Heart right ventricle (tissue), 16 donors: Measurements from ENCODE around the gene ITGAD. TPM values are rescaled to one million over a fixed set of nuclear protein-coding genes. Genes with fewer than 3 reads are reported as not detected.

Experiments used
- ATAC-seq, 8 donors: fragments of 200-7000 bp; cut with Tn5 transposase; one replicate each; pipeline ENCODE4 v1.9.1; 2020; ENCODE audit warnings: mild to moderate bottlenecking in 8 of 8, moderate library complexity in 8 of 8, moderate number of reproducible peaks in 1 of 8
- DNase-seq, 2 donors: peaks; one replicate each; pipeline ENCODE4 v3.0.0-alpha.2; 2020
- H3K27ac ChIP-seq, 10 donors: fragments of 200-600 bp; sonication (generic) in 2 of 10; one replicate each; pipeline versions ENCODE4 v1.5.0 to v1.8.0; 2020 to 2022; ENCODE audit warnings: mild to moderate bottlenecking in 3 of 10
- H3K27me3 ChIP-seq, 7 donors: fragments of 200-600 bp; one replicate each; pipeline ENCODE4 v1.8.0; 2021 to 2022; ENCODE audit warnings: mild to moderate bottlenecking in 2 of 7
- H3K36me3 ChIP-seq, 9 donors: fragments of 200-600 bp; sonication (generic) in 1 of 9; one replicate each; pipeline versions ENCODE4 v1.5.0 to v1.8.0; 2020 to 2022; ENCODE audit warnings: mild to moderate bottlenecking in 2 of 9
- H3K4me1 ChIP-seq, 9 donors: fragments of 200-600 bp; sonication (generic) in 1 of 9; one replicate each; pipeline versions ENCODE4 v1.5.0 to v1.8.0; 2020 to 2022; ENCODE audit warnings: mild to moderate bottlenecking in 4 of 9
- H3K4me3 ChIP-seq, 10 donors: fragments of 200-600 bp; sonication (generic) in 2 of 10; one replicate each; pipeline versions ENCODE4 v1.5.0 to v1.8.0; 2020 to 2022; ENCODE audit warnings: mild to moderate bottlenecking in 7 of 10, moderate library complexity in 2 of 10
- H3K9me3 ChIP-seq, 11 donors: fragments of 200-600 bp in 10 of 11; sonication (generic) in 2 of 11; one replicate each; pipeline versions ENCODE4 v1.5.0 to v1.8.0; 2013 to 2022; ENCODE audit warnings: mild to moderate bottlenecking in 2 of 11, control low read depth in 1 of 11, moderate library complexity in 1 of 11
- WGBS, 2 donors: extraction: QIAGEN DNeasy Blood & Tissue Kit; methylation state at CpG; one replicate each; pipeline ENCODE4 v1.1.7; 2013; ENCODE audit warnings: inconsistent platforms in 1 of 2; 5-methylcytosine and 5-hydroxymethylcytosine counted together
- intact Hi-C, 10 donors: fragments of 100-400 bp; cut with DNase I; formaldehyde crosslinking; loops; one replicate each; pipeline versions ENCODE4 v1.11.1 to v1.14.2; 2022
- polyA plus RNA-seq, 2 donors: library from polyadenylated mRNA; stranded (reverse); fragments of 200-250 nt; gene quantifications; one replicate each; pipeline ENCODE4 v1.2.3, GENCODE V29; 2013
- total RNA-seq, 10 donors: library from RNA; stranded (reverse); fragmentation: NEBNext Ultra II Directional in 3 of 10; extraction: Animal tissue kit (Norgen Biotek cat#: 25700) in 3 of 10; gene quantifications; one replicate each; pipeline versions ENCODE4 v1.2.1 to v1.2.4, GENCODE V29; 2021 to 2023
- TF ChIP-seq, protein P1 (sequence below), 9 donors: fragments of 200-600 bp; sonication (generic) in 2 of 9; IDR thresholded peaks; one replicate each; pipeline versions ENCODE4 v1.5.0 to v1.8.0; 2021 to 2022; ENCODE audit warnings: antibody characterized with exemption in 9 of 9, mild to moderate bottlenecking in 5 of 9, moderate library complexity in 1 of 9
- donor health status: Arrhythmogenic right ventricular cardiomyopathy.
- donor health status: ischemic (EF 13 %, LVEDD 7.1; RV severe dilation, severe dysfunction).
- donor health status: healthy with polysubstance abuse.
- donor health status: DM: no; HTN: yes; CAD: no.
- donor health status: DM: no; HTN: no; CAD: no.
- donor health status: ischemic (EF 25% LVEDD 6.9; RV normal size, moderate dysfunction).
- donor health status: ischemic (EF 25% LVEDD 5.7; RV mildly dilated, moderate dysfunction).
- donor health status: healthy.
- donor health status: DM: yes; HTN: yes; CAD: no.
- donor health status: Ischemic cardiomyopathy.
- donor health status: ischemic (EF 35%, LVEDD 5.7; RV mildly dilated, moderate dysfunction).
- donor health status: nonischemic (EF 11% LVEDD 7.7; RV severe dilation, severe dysfunction).
- donor health status: DM: yes; HTN: yes; CAD: no.
- donor health status: PGD.
- donor health status: ischemic (EF 29% LVEDD 5.4; RV normal size, mild dysfunction).
- donor health status: nonischemic (EF 23%, LVEDD 6.1; RV moderate dilation, normal function).

The ITGAD gene
- total and polyA plus RNA-seq, 12 donors = 0.01 to 0.39 TPM; not detected in 10

- H3K27me3 ChIP-seq = no peaks in the 10 kb centered on the region
- ATAC-seq (no peak), DNase-seq (no peak)
- H3K4me3 ChIP-seq = peak overlapping the region in 8 of 10 donors; percentile 21 to 90 (median 75)
- H3K27ac ChIP-seq = peak overlapping the region in 8 of 10 donors; percentile 61 to 100 (median 99)
- TF ChIP-seq, protein P1, sequence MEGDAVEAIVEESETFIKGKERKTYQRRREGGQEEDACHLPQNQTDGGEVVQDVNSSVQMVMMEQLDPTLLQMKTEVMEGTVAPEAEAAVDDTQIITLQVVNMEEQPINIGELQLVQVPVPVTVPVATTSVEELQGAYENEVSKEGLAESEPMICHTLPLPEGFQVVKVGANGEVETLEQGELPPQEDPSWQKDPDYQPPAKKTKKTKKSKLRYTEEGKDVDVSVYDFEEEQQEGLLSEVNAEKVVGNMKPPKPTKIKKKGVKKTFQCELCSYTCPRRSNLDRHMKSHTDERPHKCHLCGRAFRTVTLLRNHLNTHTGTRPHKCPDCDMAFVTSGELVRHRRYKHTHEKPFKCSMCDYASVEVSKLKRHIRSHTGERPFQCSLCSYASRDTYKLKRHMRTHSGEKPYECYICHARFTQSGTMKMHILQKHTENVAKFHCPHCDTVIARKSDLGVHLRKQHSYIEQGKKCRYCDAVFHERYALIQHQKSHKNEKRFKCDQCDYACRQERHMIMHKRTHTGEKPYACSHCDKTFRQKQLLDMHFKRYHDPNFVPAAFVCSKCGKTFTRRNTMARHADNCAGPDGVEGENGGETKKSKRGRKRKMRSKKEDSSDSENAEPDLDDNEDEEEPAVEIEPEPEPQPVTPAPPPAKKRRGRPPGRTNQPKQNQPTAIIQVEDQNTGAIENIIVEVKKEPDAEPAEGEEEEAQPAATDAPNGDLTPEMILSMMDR (IDR thresholded peaks at IDR 0.05) = peak; percentile 21 to 70 (median 57)
- H3K36me3 ChIP-seq = peaks cover 0 to 42% (median 23%) of the 10 kb centered on the region in 9 donors
- H3K4me1 ChIP-seq = peaks cover 9 to 41% (median 37%) of the 10 kb centered on the region in 9 donors
- intact Hi-C loops = loop anchor here in 4 of 10 donors (1.0 to 10.0 kb wide), 3 partner anchors 42 to 414 kb away; partner anchors contain the start of genes ZNF267 (in 2 of the 4) and RUSF1 (in 1 of the 4)
- H3K9me3 ChIP-seq = no peaks in the 10 kb centered on the region
- whole genome bisulfite sequencing, 2 donors = 58 to 67% methylated on average over 8 of the region's 8 CpGs
These were observed 67.5 kb downstream of the ITGAD start for GRCh38 chr16:31460582-31461002.

GRCh38 chr16:31461201-31461920 is 68.2 kb downstream of the ITGAD start:
- no peak overlapping the region for H3K27ac ChIP-seq
- 90 to 93% methylated on average over 10 of the region's 10 CpGs for WGBS, 2 donors
- DNase-seq = no peak

DNA sequence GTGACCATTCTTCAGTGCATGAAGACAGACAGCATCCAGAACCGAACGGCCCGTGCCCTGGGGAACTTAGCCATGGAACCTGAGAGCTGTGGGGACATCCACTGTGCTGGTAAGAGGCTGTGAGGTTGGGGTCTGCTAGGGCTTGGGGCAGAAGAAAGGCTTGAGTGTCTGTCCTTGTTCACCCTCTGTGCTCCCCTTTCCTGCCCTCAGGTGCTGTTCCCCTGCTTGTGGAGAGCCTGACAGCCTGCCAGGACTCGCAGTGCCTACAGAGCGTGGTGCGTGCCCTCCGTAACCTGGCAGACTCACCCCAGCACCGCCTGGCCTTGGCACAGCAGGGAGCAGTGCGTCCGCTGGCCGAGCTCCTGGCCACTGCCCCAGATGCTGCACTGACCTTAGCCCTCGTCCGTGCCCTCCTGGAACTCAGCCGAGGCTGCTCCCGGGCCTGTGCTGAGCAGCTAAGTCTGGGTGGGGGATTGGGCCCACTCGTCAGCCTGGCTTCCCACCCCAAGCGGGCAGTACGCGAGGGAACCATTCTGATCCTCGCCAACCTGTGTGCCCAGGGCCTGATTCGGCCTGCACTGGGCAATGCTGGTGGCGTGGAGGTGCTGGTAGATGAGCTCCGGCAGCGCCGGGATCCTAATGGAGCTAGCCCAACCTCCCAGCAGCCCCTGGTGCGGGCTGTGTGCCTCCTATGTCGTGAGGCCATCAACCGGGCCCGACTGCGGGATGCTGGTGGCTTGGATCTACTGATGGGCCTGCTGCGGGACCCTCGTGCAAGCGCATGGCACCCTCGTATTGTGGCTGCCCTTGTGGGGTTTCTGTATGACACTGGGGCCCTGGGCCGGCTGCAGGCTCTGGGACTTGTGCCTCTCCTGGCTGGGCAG is 69.0 kb downstream of the ITGAD start:
- no peaks in the 10 kb centered on the region for H3K9me3 ChIP-seq
- peaks cover 0 to 57% (median 28%) of the 10 kb centered on the region in 9 donors for H3K36me3 ChIP-seq
- peaks cover 3 to 28% (median 22%) of the 10 kb centered on the region in 9 donors for H3K4me1 ChIP-seq
- 93 to 96% methylated on average over 35 of the region's 35 CpGs for WGBS, 2 donors
- H3K4me3 ChIP-seq = no peak overlapping the region
- TF ChIP-seq, protein P1 (IDR thresholded peaks at IDR 0.05) = no peak
- no peak overlapping the region for H3K27ac ChIP-seq
- ATAC-seq (no peak), DNase-seq (no peak)
- intact Hi-C loops = loop anchor here in 3 of 10 donors (5.0 to 10.0 kb wide), 2 partner anchors 40 to 413 kb away; partner anchors contain the start of gene ZNF267 (in 2 of the 3)
- H3K27me3 ChIP-seq = no peaks in the 10 kb centered on the region

More at GRCh38 chr16:31461201-31461920, 68.2 kb downstream of the ITGAD start:
- peaks cover 9 to 33% (median 30%) of the 10 kb centered on the region in 9 donors for H3K4me1 ChIP-seq
- TF ChIP-seq, protein P1 (IDR thresholded peaks at IDR 0.05) = no peak
- no peaks in the 10 kb centered on the region for H3K27me3 ChIP-seq
- no peak overlapping the region for H3K4me3 ChIP-seq
- peaks cover 0 to 49% (median 23%) of the 10 kb centered on the region in 9 donors for H3K36me3 ChIP-seq
- no peak for ATAC-seq
- no peaks in the 10 kb centered on the region for H3K9me3 ChIP-seq
- intact Hi-C loops = loop anchor here in 3 of 10 donors (5.0 to 10.0 kb wide), 2 partner anchors 41 to 413 kb away; partner anchors contain the start of gene ZNF267 (in 2 of the 3)

DNA sequence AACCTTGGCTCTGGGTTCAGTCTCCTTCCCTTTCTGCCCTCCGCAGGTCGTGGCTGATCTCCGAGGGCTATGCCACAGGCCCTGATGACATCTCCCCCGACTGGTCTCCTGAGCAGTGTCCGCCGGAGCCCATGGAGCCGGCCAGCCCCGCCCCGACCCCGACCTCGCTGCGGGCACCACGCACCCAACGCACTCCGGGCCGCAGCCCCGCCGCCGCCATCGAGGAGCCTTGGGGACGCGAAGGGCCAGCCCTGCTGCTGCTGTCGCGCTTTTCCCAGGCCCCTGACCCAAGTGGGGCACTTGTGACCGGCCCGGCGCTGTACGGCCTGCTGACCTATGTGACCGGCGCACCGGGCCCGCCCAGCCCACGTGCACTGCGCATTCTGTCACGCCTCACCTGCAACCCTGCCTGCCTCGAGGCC is 71.2 kb downstream of the ITGAD start:
- intact Hi-C loops = loop anchor here in 3 of 10 donors (5.0 to 10.0 kb wide), 2 partner anchors 38 to 410 kb away; partner anchors contain the start of gene ZNF267 (in 2 of the 3)
- Histone ChIP-seq H3K36me3 (peaks cover 0 to 59% (median 28%) of the 10 kb centered on the region in 9 donors), H3K27ac (no peak overlapping the region), H3K4me1 (peaks cover 0 to 19% (median 9%) of the 10 kb centered on the region in 9 donors), H3K9me3 (no peaks in the 10 kb centered on the region), H3K4me3 (no peak overlapping the region), H3K27me3 (no peaks in the 10 kb centered on the region)
- TF ChIP-seq, protein P1 (IDR thresholded peaks at IDR 0.05) = no peak
- DNase-seq = no peak
- 97 to 98% methylated on average over 36 of the region's 36 CpGs for WGBS, 2 donors
- ATAC-seq = no peak
